KBM-7 (cell line): ENCODE results near the gene F8.
A peak's percentile ranks its signal among the peaks of the same experiment; 100 is the strongest.

Source experiments
- DNase-seq: peaks from one replicate; pipeline ENCODE4 v3.0.0-alpha.2; 2015
- in situ Hi-C: fragments of 300-500 bp; cut with MboI; formaldehyde crosslinking; loops from 2 replicates; pipeline ENCODE4 v1.14.3; 2020; ENCODE audit warnings: low sequenced_read_pairs, low pct_unique_long_range_greater_than_20kb, mixed read lengths

F8 gene

DNA sequence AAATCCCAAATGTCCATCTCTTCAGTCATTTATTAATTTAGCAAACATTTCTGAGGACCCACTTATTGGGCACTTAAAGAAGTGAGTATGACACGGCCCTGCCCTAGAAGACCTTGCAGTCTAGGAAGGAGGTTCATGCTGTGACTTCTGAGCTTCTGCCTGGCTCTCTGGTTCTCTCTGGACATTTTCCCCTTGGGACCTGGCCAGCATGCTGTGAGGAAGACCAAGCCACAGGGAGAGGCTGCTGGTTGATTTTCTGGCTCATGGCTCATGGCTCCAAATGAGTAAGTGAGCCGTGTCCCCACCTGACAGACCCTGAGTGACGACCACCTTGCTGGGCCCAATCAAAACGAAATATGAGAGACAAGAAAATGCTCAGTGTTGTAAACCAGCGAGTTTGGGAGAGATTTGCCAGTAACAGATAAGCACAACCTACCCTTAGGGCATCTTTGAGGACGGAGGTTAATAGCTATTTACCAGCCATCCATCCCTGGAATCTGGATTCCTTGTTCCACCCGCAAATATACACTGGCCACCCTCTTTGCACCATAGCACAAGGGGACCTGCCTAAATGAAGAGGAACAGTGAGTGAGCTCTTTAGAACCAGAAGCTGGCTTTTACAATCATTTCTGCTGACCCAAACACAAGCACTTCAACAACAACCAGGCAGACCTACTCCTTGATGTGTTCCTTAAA lies 218.1 kb downstream of the F8 start:
- in situ Hi-C loops, result no loop called here
- no peak for DNase-seq

- no peak for DNase-seq
- in situ Hi-C loops, result no loop called here
Measured at GRCh38 chrX:154802947-154803346, 219.6 kb downstream of the F8 start.

- peak; percentile 38 for DNase-seq
- in situ Hi-C loops, result no loop called here
Measured at GRCh38 chrX:154800478-154801210, 221.9 kb downstream of the F8 start.

- in situ Hi-C loops, result no loop called here
- DNase-seq, result peak; percentile 57
Measured at GRCh38 chrX:154799556-154800348, 222.8 kb downstream of the F8 start.

DNA sequence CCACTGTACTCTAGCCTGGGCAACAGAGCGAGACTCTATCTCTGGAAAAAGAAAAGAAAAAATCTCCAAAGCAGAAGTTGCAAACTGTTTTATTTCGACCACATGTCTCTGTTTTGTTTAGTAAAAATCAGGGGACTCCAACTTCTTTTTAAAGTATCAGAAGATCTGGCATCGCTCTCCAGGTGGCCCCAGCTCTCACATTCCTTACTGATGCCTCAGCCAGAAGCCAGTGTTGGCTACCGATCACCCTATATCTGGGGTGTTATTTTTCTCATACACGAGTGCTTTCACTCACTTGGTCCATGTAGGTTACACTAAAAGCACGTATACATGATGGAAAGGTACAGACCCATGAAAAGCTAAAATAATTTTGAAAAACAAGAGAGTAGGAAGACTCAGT lies 225.5 kb downstream of the F8 start:
- no peak for DNase-seq
- in situ Hi-C loops, result no loop called here

GRCh38 chrX:154795016-154795415 lies 227.5 kb downstream of the F8 start:
- no peak for DNase-seq
- in situ Hi-C loops, result no loop called here

DNA sequence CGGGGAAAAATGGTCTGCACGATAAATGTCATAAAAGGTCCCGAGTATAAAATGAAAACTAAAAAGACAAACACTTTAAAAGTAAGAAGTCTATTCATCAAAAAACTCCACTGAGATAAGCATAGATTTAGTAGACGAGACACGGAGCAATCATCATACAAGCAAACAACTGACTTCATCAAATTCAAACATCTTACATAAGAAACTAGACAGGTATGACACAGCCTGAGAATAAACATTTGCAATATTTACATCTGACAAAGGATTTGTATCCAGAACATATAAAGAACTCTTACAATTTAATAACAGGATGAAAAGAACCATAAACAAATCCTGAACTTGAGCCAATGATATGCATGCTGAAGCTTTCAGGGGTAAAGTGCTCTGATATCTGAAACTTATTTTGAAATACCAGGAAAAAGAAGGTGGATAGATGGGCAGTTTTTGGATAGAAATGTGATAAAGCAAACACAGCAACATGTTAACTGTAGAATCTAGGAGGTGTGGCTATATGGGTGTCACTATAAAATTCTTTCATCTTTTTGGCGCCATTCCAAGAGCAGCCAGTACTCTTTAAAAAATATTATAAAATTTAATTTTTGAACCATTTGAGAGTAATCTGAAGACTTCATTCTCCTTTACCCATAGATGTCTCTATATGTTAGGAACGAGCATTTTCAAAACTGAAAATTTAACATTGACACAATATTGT lies 229.3 kb downstream of the F8 start:
- in situ Hi-C loops, result no loop called here
- no peak for DNase-seq

DNA sequence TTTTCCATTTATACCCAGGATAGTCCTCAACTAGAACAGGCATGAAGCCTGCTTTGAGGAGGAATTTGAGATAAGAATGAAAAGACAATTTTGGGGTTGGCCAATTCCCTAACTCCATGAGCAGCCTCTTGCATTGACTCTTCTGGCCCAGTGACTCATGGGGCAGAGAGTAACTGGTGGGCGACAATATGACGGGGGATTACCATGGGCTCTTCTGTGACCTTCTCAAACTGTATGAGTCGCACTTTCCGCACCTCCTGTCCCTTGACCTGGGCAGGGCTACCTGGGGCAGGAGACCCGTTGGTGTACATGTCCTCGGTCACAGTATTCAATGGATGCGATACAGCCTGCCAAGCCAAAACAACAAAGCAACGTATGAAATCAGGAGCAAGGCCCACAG lies 230.6 kb downstream of the F8 start:
- no peak for DNase-seq
- in situ Hi-C loops, result no loop called here

DNA sequence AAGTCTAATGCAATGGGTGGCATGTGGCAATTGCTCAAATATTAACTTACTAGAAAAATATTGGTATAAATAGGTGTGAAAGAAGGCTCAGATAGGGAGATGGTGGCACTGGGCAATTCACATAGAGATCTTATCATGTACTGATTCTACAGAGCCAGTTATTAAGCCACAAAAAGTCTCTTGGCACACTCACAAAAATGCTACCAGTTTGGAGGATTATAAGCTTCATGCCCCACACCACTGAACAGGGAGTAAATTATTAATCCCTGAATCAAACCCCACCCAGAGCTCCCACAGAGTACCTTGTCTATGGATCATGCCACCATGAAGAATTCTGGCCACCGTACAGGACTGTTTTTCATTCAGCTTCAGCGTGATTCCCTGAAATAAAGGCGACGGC lies 231.1 kb downstream of the F8 start:
- no peak for DNase-seq
- in situ Hi-C loops, result no loop called here
